ENCODE measurements around the gene KDM7A.

The KDM7A gene

DNA sequence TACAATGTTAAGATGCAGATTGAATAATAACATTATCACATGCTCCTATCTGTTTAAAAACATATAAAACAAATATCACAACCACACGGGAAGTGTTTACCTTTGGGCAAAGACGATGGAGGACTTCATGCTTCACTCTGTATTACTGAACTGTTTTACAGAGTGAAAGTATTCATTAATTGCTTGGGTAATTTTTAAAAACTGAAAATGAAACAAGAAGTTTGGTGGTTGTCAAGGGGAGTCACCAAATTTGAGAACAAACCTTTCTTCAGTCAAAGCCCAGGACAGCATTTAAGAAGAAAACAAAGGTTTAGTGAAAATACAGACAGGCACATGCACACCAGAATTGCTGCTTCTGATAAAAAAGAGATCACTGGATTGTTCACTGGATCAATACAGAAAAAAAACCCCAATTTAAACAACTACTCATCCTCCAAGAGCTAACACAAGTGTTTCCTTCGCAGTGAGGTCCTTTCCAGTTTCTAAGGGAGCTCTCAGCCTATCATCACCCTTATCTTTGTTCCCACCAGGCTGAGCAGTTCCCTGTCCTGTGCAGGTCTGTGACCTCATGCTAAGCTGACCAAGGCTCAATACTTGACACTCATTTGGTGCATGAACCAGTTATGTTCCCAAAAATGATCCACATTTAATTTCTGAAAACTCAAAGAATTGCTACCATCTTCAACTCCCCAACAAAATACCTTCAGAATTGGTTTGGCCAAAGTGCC lies 122.8 kb downstream of the KDM7A start:
- DNase-seq, result no peak

DNA sequence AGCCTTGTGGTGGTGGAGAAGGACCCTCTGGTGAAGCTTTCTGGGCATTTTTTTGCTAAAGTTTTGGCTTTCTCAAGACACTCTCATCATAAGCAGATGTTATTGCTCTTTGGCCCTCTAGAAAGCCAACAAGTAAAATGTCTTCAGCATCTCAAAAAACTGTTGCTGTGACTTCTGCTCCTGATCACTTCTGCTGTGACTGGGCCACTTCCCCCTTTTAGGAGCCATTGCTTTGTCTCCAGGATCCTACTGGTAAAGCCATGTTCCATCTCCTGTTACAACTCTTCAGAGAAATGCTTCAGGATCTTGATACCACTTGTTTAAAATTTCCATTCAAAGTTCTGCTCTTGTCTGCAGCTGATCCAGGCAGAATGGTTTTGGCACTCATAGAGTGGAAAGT lies 125.0 kb downstream of the KDM7A start:
- no peak for DNase-seq

DNA sequence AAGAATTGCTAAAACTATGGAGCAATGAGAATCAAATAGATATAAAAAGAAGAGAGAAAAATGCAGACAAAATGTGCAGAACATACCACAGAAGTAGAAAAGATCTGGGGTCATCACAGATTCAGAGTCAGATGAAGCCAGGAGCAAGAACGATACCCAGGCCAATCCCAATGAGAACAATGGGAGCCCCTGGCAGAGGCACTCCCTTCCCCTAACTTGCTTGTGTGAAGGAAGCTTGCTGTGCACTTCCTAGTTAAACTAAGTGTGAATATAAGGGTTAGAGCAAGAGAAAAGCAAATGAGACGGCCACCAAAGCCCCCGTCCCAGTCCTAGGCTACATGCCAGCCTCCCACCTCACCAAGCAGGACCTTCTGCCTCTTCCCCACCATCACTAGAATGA lies 126.7 kb downstream of the KDM7A start:
- DNase-seq, result no peak

DNA sequence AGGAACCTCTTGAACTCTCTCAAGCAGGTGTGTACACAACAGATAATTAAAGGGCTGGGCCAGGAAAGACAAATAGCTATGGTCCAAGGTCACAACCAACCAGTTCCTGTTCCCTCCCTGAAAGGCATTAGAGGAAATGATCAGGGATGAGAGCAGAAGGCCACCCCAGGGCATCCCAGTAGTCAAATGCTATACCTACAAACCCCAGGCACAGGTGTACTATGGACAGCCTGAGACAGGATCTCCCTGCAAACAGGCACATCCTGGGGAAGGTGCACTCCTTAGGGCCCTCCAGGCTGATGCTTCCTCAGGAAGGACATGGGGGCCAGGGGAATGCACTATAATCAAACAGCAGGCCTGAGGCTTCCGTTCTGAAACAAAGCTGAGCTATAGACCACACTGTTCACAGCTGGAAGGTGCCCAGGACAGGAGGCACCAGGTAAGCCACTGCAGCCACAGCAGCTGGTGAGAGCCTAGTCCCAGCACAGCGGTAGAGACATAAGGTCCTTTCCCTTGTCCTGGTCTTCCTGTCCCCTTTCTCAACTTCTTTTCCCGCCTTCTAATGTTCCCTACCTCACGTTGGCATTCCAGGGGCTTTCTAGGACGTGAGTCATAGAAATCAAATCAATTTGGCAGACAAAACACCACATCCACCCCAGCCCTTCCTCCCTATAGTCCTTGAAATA lies 127.3 kb downstream of the KDM7A start:
- no peak for DNase-seq

DNA sequence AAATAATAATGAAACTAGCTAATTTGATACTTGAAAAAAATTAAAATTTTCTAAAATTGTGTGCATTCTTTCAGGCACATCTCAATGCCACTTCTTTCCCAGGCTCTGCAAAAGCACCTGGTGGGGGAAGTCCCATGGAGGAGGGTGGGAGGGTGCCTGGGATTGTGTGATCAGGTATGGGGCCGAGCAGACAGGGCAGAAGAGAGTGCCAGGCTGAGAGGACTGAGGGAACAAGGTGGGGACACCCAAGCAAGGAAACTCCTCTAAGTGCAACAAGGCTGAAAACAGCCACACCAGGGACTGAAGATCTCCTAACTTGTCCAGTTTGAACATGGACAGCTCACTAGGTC lies 127.8 kb downstream of the KDM7A start:
- DNase-seq, result no peak

DNA sequence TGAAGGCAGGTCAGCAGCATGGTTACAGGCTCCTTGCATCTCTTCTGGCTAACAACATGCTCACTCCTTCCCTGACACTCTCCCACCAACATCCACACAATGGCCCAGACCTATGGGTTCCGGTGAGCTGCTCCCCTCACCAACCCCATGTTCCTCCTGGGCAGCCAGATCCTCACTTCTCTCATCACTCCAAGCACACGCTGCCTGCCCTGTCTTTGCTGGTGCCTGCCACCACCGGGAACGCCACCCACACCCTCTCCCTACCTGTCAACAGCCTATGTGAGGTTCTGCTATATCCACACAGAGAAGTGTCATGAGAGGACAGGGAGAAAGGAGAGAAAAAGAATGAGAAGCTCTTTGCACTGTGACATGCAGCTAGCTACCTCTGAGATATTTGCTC lies 128.6 kb downstream of the KDM7A start:
- no peak for DNase-seq

DNA sequence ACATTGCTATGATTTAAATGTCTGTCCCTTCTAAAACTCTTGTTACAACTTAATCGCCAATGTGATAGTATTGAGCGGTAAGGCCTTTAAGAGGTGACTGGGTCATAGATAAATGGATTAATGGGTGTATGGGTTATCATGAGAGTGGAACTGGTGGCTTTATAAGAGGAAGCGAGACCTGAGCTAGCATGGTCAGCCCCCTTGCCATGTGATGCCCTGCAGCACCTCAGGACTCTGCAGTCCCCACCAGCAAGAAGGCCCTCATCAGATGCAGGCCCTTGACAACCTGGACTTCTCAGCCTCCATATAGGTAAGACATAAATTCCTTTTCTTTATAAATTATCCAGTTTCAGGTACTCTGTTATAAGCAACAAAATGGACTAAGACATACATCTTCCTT lies 129.6 kb downstream of the KDM7A start:
- no peak for DNase-seq

DNA sequence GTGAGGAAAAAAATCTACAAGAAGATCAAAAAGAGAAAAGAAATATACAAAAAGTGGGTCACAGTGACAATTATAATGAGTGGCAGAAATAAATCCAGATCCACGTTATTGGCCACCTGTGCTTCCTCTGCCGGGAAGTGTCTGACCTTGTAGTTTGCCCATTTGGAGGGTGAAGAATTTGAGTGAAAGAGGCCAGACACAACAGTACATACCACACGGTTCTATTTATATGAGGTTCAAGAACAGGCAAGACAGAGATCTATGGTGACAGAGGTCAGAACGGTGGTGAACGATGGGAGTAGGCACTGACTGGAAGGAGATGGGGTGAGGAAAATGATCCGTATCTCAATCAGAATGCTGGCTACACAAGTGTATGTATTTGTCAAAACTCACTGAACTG lies 131.1 kb downstream of the KDM7A start:
- DNase-seq, result no peak

DNA sequence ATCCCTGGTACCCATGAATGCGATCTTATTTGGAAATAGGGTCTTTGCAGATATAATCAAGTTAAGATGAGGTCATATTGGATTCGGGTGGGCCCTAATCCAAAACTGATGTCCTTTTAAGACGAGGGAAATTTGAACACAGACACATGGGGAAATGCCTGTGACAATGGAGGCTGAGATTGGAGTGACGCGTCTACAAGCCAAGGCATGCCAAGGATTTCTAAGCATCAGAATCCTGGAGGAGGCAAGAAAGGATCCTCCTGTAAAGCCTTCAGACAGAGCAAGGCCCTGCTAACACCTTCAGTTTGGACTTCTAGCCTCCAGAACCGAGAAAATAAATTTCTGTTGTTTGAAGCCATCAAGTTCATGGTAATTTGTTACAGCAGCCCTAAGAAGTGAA lies 132.5 kb downstream of the KDM7A start:
- no peak for DNase-seq

DNA sequence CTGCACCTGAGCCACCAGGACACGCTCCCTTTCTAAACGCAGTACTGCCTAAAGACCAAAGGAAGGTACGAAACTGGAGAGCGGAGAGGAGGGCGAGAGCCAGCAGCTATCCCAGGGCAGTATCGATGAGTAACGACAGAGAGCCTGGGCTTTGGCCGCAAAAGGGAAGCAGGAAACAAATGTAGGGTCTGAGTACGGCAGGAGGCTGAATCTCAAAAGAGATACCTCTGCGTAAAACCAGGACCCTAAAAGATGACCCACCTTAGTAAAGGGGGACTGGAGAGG lies 134.5 kb downstream of the KDM7A start:
- no peak for DNase-seq

DNA sequence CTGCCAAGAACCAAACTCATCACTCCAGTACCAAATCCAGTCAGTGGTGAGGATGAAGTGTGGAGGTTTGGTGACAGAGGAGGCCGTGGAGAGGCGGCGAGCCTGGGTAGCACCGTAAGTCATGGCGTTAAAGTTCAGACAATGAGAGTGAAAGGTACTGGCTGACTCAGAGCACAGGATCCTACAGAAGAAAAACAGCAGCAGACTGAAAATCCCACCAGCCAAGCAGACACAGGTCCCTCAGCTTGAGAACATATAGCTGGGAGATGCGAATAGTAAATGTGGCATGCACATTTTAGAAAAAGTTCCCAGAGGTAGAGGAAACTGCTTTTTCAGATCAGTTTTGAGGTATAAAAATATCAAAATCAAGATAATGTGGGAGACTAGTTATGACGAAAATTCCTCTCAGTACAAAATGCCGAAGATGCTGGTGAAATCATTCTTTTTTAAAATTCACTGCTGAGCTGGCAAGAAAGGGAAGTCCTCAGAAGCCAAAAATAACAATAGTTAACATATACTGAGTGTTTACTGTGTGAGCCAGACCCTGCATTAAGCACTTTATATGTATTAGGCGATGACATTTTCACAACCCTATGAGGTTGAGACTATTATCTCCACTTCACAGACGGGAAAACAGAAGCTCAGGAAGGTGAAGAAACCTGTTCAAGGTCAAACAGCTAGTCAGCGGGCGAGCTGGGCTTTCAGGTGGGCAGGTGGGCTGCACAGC lies 135.0 kb downstream of the KDM7A start:
- no peak for DNase-seq

DNA sequence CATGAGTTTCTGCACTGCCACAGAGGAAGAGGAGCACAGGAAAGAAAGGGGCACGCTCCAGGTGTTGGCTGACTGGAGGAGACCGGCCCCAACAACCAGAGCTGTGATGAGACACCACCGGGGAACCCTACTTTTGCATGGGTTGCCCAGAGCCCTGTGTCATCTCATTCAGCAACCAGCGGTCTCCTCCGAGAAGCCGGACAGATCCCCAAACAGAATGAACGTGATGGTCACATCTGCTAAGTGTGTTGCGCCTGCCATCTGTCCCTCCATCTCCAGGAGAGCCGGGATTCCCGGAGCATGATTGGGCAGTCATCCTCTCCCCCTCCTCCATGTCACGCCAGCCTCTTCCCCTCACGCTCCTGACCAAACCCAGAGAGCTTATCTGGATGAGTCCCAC lies 136.9 kb downstream of the KDM7A start:
- no peak for DNase-seq

DNA sequence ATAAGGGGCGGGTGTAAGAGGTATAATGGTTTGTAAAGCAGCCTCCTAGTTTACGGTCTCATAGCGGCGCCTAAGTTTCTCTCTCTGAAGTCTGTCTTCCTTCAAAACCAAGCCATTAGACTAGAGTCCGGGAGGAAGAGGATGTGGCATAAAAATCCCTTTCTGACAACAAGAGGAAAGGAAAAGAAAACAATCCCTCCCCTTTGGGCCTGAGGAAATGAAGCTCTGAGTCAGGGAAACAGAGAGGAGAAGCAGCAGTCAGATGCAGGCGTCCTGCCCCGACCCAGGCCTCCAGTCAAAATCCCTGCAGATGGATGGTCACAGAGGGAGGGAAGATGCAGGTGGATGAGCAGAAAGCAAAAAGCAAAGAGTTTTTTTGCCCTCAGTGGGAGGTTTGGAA lies 137.7 kb downstream of the KDM7A start:
- DNase-seq, result no peak

DNA sequence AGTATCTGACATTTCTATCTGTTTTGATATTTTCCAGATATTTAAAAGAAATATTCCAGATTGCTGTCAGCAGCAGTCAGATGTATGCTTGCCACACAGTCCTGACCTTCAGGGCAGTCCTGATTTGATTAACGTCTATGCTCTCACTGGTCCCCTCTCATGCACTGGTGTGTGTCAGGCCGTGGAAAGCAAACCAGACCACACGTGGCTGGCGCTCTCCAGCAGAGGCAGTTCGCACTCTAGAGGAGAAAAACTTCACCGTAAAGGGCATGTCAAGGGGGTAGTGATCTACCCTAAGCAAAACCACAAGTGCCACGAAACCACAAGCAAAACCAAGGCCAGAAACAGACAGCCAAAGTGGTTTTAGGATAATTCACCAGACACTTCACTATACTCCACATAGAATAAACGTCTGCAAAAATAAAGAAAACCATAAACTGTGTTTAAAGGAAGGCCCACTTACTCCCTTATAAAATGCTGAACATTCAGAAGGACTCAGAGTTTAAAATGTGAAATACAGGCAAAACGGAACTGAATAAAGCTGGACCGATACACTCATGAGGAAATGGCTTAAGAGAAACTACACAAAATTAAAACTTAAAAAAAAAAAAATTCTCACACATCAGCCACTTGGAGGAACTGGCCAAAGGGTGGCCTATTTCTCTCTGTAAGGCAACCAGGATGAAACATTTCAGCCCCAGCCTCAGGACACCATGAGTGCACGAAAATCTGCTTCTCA lies 140.4 kb downstream of the KDM7A start:
- DNase-seq, result peak; percentile 23

DNA sequence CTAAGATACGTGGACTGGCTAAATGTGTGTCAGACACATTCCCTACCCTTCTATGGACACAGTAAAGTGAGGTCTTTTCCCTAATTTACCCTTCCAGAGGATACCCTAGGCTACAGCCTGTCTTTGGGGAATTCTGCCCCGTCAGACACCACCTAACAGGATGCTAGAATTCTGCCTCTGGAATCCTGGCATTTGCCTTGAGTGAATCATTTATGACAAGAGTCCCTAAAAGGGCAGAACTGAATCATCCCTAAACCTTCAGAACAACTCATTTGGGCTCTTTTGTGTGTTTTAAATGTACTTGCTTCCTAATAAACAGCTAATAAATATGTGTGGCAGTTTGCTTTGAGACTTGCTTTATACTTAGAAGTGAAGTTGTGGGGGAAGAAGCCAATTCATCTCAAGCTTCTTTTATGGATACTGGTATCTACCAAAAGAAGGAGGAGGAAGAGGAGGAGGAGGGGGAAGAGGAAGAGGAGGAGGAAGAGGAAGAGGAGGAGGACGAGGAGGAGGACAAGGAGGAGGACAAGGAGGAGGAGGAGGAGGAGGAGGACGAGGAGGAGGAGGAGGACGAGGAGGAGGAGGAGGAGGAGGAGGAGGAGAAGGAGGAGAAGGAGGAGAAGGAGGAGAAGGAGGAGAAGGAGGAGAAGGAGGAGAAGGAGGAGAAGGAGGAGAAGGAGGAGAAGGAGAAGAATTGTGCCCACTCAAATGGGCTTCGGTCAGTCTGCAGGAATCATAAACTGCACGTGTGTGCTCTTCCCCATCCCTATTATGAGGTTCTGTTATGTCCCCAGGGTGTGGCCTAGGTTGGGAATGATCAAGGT lies 141.2 kb downstream of the KDM7A start:
- DNase-seq, result no peak
